SK-N-SH (cell line): ENCODE measurements around the gene LAGE3. TPM values are rescaled to one million over a fixed set of nuclear protein-coding genes. Genes with fewer than 3 reads are reported as not detected.

Experiments used
- CTCF ChIA-PET: fragments of 300-600, 350-600 bp; formaldehyde crosslinking; extraction: SDS; loops from one replicate; lab custom pipeline; 2021; lab: Yijun Ruan, JAX
- POLR2A ChIA-PET: fragments of 350-600 bp; sonication (Branson Sonifier 250); formaldehyde crosslinking; extraction: SDS; loops from one replicate; lab custom pipeline; 2020; ENCODE audit warnings: antibody characterized with exemption, inconsistent platforms; lab: Yijun Ruan, JAX
- DNase-seq: peaks from one replicate; pipeline ENCODE4 v3.0.0; 2012
- H2AFZ ChIP-seq: fragments of 200-600 bp; sonication (generic); 2 replicates; pipeline ENCODE4 v1.8.1; 2016; ENCODE audit warnings: antibody characterized with exemption, mild to moderate bottlenecking, low read depth
- H3F3A ChIP-seq: fragments of 200-600 bp; sonication (generic); replicated peaks from 2 replicates; pipeline ENCODE3; 2016; ENCODE audit warnings: antibody characterized with exemption, mild to moderate bottlenecking; ENCODE audit not compliant: insufficient read depth
- H3K27ac ChIP-seq, 2 experiments: fragments of 200-500 bp in 1 of 2; fragments of 200-600 bp in 1 of 2; sonication (Bioruptor generic) in 1 of 2; sonication (generic), shearing (Covaris generic) in 1 of 2; 2 replicates each; pipeline versions ENCODE4 v1.5.1 to v1.6.1; 2014 to 2016; ENCODE audit warnings: low read depth in 2 of 2, inconsistent platforms in 1 of 2, low read length in 1 of 2, mild to moderate bottlenecking in 1 of 2, mixed read lengths in 1 of 2
- H3K27me3 ChIP-seq: fragments of 200-600 bp; sonication (generic), shearing (Covaris generic); 2 replicates; pipeline ENCODE4 v1.6.1; 2016; ENCODE audit warnings: mixed run types; ENCODE audit not compliant: insufficient read depth
- H3K36me3 ChIP-seq, 2 experiments: fragments of 200-500 bp in 1 of 2; fragments of 200-600 bp in 1 of 2; sonication (Bioruptor generic) in 1 of 2; sonication (generic) in 1 of 2; replicated peaks in 1 of 2; 2 replicates each; pipeline versions ENCODE3 to v1.5.1; 2014 to 2016; ENCODE audit warnings: low read length in 1 of 2, mild to moderate bottlenecking in 1 of 2; ENCODE audit not compliant: insufficient read depth in 2 of 2, control insufficient read depth in 1 of 2
- H3K4me1 ChIP-seq, 2 experiments: fragments of 200-500 bp in 1 of 2; fragments of 200-600 bp in 1 of 2; sonication (Bioruptor generic) in 1 of 2; sonication (generic), shearing (Covaris generic) in 1 of 2; 2 replicates each; pipeline versions ENCODE4 v1.5.1 to v1.6.1; 2014 to 2016; ENCODE audit warnings: low read depth in 1 of 2, low read length in 1 of 2, mixed run types in 1 of 2; ENCODE audit not compliant: insufficient read depth in 2 of 2, control insufficient read depth in 1 of 2
- H3K4me2 ChIP-seq: fragments of 200-600 bp; sonication (generic), shearing (Covaris generic); 2 replicates; pipeline ENCODE4 v1.6.1; 2017; ENCODE audit warnings: mixed run types
- H3K4me3 ChIP-seq, 2 experiments: fragments of 200-500 bp in 1 of 2; fragments of 200-600 bp in 1 of 2; sonication (Bioruptor generic) in 1 of 2; sonication (generic), shearing (Covaris generic) in 1 of 2; 2 replicates each; pipeline versions ENCODE4 v1.5.1 to v1.8.1; 2014 to 2016; ENCODE audit warnings: low read depth in 2 of 2, inconsistent platforms in 1 of 2, low read length in 1 of 2, mild to moderate bottlenecking in 1 of 2, mixed read lengths in 1 of 2, moderate library complexity in 1 of 2
- H3K79me2 ChIP-seq: fragments of 200-600 bp; sonication (generic); 2 replicates; pipeline ENCODE4 v1.8.1; 2017; ENCODE audit warnings: mild to moderate bottlenecking; ENCODE audit not compliant: insufficient read depth
- H3K9ac ChIP-seq: fragments of 200-600 bp; sonication (generic); 2 replicates; pipeline ENCODE4 v1.6.1; 2017; ENCODE audit warnings: mixed run types
- H3K9me2 ChIP-seq: fragments of 200-600 bp; sonication (generic); 2 replicates; pipeline ENCODE4 v1.6.1; 2017; ENCODE audit warnings: mixed run types
- H3K9me3 ChIP-seq: fragments of 200-600 bp; sonication (generic); 2 replicates; pipeline ENCODE4 v1.6.1; 2017; ENCODE audit warnings: mixed run types, mild to moderate bottlenecking, moderate library complexity
- H4K20me1 ChIP-seq: fragments of 200-600 bp; sonication (generic); 2 replicates; pipeline ENCODE4 v1.6.1; 2017; ENCODE audit warnings: mild to moderate bottlenecking, mixed run types; ENCODE audit not compliant: insufficient read depth
- CTCF ChIP-seq: fragments of 200-600 bp; sonication (generic); IDR thresholded peaks from 2 replicates; pipeline ENCODE4 v1.6.1; 2017; ENCODE audit warnings: antibody characterized with exemption, mild to moderate bottlenecking, moderate library complexity
- EZH2phosphoT487 ChIP-seq: fragments of 200-600 bp; sonication (generic); IDR thresholded peaks from 2 replicates; pipeline ENCODE4 v1.6.1; 2017; ENCODE audit warnings: low read depth, mixed run types, mild to moderate bottlenecking, antibody characterized with exemption, moderate library complexity, borderline replicate concordance
- FOXM1 ChIP-seq: IDR thresholded peaks from 2 replicates; pipeline ENCODE4 v1.4.0; 2012; ENCODE audit warnings: low read depth, mild to moderate bottlenecking
- MEF2A ChIP-seq: IDR thresholded peaks from 2 replicates; pipeline ENCODE4 v1.4.0; 2012; ENCODE audit warnings: low read depth, borderline replicate concordance
- POLR2AphosphoS5 ChIP-seq: IDR thresholded peaks from 2 replicates; pipeline ENCODE4 v1.6.1; 2012; ENCODE audit warnings: low read depth, low read length
- REST ChIP-seq: IDR thresholded peaks from 2 replicates; pipeline ENCODE4 v1.6.1; 2012; ENCODE audit warnings: mild to moderate bottlenecking, low read depth, low read length, moderate library complexity
- RFX5 ChIP-seq: IDR thresholded peaks from 2 replicates; pipeline ENCODE4 v1.6.1; 2012; ENCODE audit warnings: mild to moderate bottlenecking, improper control_type of control experiment, low read length
- SIN3A ChIP-seq: IDR thresholded peaks from 2 replicates; pipeline ENCODE4 v1.6.1; 2012; ENCODE audit warnings: low read depth, mild to moderate bottlenecking, low read length, moderate library complexity, borderline replicate concordance
- SMC3 ChIP-seq: IDR thresholded peaks from 2 replicates; pipeline ENCODE4 v1.6.1; 2012; ENCODE audit warnings: low read depth, low read length, improper control_type of control experiment
- USF2 ChIP-seq: fragments of 150-350 bp; IDR thresholded peaks from 2 replicates; pipeline ENCODE4 v1.6.1; 2017; ENCODE audit warnings: antibody characterized with exemption, low read length, low read depth, borderline replicate concordance
- ZBTB33 ChIP-seq: IDR thresholded peaks from 2 replicates; pipeline ENCODE4 v1.4.0; 2012; ENCODE audit warnings: low read depth, borderline replicate concordance
- WGBS: methylation state at CpG from one replicate; pipeline ENCODE4 v1.1.6; 2017; ENCODE audit warnings: low lambda C conversion rate; 5-methylcytosine and 5-hydroxymethylcytosine counted together
- polyA plus RNA-seq, 3 experiments: library from polyadenylated mRNA; depleted of rRNA; stranded (reverse); fragments of >200 nt; gene quantifications; 2 replicates each; pipeline ENCODE4 v1.2.3, GENCODE V29; 2012

The LAGE3 gene
- polyA plus RNA-seq, 1 of the 3 experiments (the other 2 are of a cell fraction): 37.2 TPM

- no peaks in the 10 kb centered on the region for H3F3A ChIP-seq
- peaks cover 6% of the 10 kb centered on the region; the same call in 1 of the 2 replicates for H4K20me1 ChIP-seq
- no peaks in the 10 kb centered on the region for H3K9me2 ChIP-seq
- no peak overlapping the region for H3K4me2 ChIP-seq
- 30% methylated on average over 6 of the region's 7 CpGs for WGBS
- no peak overlapping the region for H3K9ac ChIP-seq
- H3K27me3 ChIP-seq: peaks cover 9% of the 10 kb centered on the region
- DNase-seq: no peak
- no peak overlapping the region for H3K27ac ChIP-seq
- H3K36me3 ChIP-seq: peaks cover 0 to 11% of the 10 kb centered on the region in 2 experiments
- no peak overlapping the region for H3K4me3 ChIP-seq
- no peak overlapping the region for H2AFZ ChIP-seq
- H3K79me2 ChIP-seq: peaks cover 32% of the 10 kb centered on the region
- POLR2A ChIA-PET: no interaction called here
- no peak for TF ChIP-seq POLR2AphosphoS5
- TF ChIP-seq CTCF: no peak
- no peak for TF ChIP-seq RFX5
- no peak for TF ChIP-seq EZH2phosphoT487
- no peak for TF ChIP-seq SMC3
- TF ChIP-seq FOXM1: no peak
- no peak for TF ChIP-seq REST
- TF ChIP-seq ZBTB33: no peak
- no peak for TF ChIP-seq MEF2A
- no peak for TF ChIP-seq SIN3A
- TF ChIP-seq USF2: no peak
- H3K9me3 ChIP-seq: no peaks in the 10 kb centered on the region
- CTCF ChIA-PET: no interaction called here
- peaks cover 0 to 14% of the 10 kb centered on the region in 2 experiments; a peak in 1 of 4 replicates for H3K4me1 ChIP-seq
Observed at GRCh38 chrX:154433605-154434004, 45.5 kb downstream of the LAGE3 start.
